ENCODE measurements around the gene SLC25A13.

DNA sequence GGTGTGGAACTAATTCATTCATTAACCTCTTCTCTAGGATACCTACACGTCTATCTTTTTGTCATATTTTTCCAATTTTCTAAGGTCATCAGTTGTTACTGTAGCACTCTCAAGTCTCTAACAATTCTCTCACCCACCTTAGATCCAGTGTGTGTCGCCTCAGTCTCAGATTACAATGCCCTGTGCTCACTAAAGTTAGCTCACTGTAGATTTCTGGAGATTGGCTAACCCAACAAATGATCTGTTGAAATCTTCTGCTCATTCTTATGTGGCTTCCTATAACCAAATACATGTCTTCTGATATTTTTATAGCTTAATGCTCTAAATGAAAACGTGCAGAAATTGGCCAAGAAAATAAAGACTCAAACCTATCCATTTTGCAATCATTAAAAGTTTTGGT is 142.6 kb downstream of the SLC25A13 start:
- TF ChIP-seq, protein P1, sequence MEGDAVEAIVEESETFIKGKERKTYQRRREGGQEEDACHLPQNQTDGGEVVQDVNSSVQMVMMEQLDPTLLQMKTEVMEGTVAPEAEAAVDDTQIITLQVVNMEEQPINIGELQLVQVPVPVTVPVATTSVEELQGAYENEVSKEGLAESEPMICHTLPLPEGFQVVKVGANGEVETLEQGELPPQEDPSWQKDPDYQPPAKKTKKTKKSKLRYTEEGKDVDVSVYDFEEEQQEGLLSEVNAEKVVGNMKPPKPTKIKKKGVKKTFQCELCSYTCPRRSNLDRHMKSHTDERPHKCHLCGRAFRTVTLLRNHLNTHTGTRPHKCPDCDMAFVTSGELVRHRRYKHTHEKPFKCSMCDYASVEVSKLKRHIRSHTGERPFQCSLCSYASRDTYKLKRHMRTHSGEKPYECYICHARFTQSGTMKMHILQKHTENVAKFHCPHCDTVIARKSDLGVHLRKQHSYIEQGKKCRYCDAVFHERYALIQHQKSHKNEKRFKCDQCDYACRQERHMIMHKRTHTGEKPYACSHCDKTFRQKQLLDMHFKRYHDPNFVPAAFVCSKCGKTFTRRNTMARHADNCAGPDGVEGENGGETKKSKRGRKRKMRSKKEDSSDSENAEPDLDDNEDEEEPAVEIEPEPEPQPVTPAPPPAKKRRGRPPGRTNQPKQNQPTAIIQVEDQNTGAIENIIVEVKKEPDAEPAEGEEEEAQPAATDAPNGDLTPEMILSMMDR (conservative IDR thresholded peaks at IDR 0.05) = no peak
- no peak for TF ChIP-seq ZFX (IDR thresholded peaks at IDR 0.05)
